ENCODE results near the gene RASA4. TPM values are rescaled to one million over a fixed set of nuclear protein-coding genes. Genes with fewer than 3 reads are reported as not detected.
A peak's percentile ranks its signal among the peaks of the same experiment; 100 is the strongest.
"Not testable (repeated sequence)": the region's sequence is repeated elsewhere in the genome, so short reads cannot be mapped to it uniquely, and the experiment has no call there.

Gene RASA4
- total RNA-seq, 1 donor from 2014 or later: 23.5 TPM

DNA sequence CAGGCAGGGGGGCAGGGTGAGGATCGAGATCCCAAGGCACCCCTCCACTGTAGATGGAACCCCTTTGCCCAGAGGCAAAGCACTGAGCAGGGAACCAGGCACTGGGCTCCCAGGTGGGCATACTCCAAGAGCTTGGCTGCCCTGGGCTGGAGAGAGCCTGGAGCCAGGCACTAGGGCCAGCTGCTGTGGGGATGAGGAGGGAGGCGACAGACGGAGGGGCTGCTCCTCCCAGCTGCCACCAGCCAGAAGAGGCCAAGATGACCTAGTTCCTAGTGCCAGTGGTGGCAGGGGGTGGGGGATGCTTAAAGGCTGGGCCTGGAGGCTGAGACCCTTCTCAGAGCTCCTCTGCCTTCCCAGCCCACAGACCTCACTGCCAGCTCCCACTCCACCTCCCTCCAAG is 1.7 kb downstream of the RASA4 start:
- DNase-seq (ENCODE audit: extremely low spot score, unreplicated experiment); H3K27me3 Mint-ChIP-seq; H3K36me3 Mint-ChIP-seq: not testable (repeated sequence)

GRCh38 chr7:102614346-102614697 is 2.2 kb downstream of the RASA4 start:
- not testable (repeated sequence) for DNase-seq (ENCODE audit: extremely low spot score, unreplicated experiment); H3K4me3 Mint-ChIP-seq; H3K27me3 Mint-ChIP-seq; H3K4me1 Mint-ChIP-seq (ENCODE audit: unreplicated experiment); H3K27ac Mint-ChIP-seq; H3K9me3 Mint-ChIP-seq; H3K36me3 Mint-ChIP-seq

More for the DNA sequence above, 1.7 kb downstream of the RASA4 start:
- not testable (repeated sequence) for H3K9me3 Mint-ChIP-seq; H3K4me3 Mint-ChIP-seq; H3K27ac Mint-ChIP-seq; H3K4me1 Mint-ChIP-seq (ENCODE audit: unreplicated experiment)

DNA sequence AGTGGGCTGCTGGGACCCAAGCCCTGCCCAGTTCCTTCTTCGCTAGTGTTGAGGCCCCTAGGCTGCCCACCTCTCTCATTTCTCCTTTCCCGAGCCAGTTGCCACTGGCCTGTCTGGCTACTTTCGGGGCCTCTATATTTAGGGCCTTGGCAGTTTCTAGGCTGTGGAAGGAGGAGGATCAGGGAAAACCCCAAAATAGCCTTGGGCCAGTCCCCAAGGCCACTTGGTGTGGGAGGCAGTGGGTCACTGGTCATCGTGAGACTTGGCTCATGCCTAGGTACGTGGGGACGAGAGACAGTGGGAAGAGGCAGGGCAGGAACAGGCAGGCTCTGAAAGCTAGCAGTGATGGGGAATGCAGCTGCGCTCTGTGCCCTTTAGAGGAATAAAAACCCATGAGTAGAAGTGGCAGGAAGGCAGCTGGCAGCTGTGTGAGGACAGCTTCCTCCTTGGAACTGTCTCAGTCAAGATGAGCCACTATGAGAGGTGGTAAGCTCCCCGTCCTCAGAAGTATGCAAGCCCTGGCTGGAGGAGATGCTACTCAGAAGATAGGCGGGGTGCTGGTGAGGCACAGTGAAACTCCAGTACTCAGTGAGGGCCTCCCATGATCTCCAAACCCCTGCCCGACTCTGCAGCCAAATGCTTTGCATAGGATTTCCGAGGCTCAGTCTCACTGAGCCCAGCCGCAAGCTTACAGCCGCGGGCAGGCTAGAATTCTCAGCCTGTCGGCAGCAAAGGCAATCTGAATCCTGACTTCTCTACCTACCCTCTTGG is 2.8 kb downstream of the RASA4 start:
- H3K4me1 Mint-ChIP-seq (ENCODE audit: unreplicated experiment); H3K27ac Mint-ChIP-seq; H3K27me3 Mint-ChIP-seq; H3K9me3 Mint-ChIP-seq; H3K4me3 Mint-ChIP-seq; H3K36me3 Mint-ChIP-seq; DNase-seq (ENCODE audit: extremely low spot score, unreplicated experiment): not testable (repeated sequence)

DNA sequence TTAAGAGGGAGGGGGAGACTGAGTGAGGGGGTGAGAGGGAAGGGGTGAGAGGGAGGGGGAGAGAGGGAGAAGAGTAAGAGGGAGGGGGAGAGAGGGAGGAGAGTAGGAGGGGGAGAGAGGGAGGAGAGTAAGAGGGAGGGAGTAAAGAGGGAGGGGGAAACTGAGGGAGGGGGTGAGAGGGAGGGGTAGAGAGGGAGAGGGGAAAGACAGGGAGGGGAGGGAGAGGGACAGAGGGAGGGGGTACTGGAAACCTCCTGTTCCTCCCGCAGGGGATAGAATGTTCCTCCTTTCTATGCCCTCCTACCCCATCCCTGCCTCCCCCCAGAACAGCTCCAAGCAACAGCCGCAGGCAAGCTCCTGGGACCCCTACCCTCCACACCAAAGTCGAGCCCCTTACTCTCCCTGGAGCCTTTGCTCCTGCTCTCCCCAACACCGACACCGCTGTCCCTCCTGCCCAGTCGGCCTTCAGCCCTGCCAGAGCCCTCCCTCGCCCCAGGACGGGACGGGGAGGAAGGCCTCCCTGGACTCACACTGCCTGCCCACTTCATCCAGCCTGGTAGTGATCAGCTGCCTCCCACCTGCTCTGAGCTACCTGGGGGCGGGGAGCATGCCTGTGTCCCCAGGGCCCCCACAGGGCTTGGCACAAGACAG is 4.8 kb downstream of the RASA4 start:
- H3K4me1 Mint-ChIP-seq (ENCODE audit: unreplicated experiment); H3K27me3 Mint-ChIP-seq; H3K36me3 Mint-ChIP-seq; H3K4me3 Mint-ChIP-seq; H3K27ac Mint-ChIP-seq; H3K9me3 Mint-ChIP-seq: not testable (repeated sequence)
- DNase-seq (ENCODE audit: extremely low spot score, unreplicated experiment): peak; percentile 68

DNA sequence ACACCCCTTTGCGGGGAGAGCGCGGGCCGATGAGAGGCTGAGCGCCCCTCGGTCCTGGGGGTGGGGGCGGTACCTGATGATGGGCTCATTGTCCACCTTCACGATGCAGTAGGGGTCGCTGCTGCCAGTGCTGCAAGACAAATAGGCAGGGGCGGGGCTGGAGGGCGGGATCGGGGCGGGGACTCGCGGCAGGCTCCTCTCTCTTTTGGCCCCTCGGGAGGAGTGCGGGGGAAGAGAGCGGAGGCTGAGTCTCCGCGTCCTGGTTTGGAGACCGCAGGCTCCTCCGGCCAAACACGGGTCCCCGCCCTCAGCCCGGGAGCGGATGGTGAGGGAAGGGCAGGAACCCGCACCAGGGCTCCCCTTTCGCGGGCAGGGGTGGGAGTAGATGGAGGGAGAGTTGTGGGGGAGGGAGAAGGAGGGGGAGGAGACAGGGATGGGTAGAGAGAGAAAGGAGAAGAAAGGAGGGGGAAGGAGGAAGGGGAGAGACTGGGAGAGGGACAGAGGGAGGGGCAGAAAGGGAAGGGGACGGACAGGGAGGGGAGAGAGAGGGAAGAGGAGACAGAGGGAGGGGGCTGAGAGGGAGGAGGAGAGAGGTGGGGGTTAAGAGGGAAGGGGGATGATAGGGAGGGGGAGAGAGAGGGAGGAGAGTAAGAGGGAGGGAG is 5.4 kb downstream of the RASA4 start:
- not testable (repeated sequence) for H3K27me3 Mint-ChIP-seq; H3K9me3 Mint-ChIP-seq; H3K4me3 Mint-ChIP-seq; H3K4me1 Mint-ChIP-seq (ENCODE audit: unreplicated experiment); DNase-seq (ENCODE audit: extremely low spot score, unreplicated experiment); H3K27ac Mint-ChIP-seq; H3K36me3 Mint-ChIP-seq

DNA sequence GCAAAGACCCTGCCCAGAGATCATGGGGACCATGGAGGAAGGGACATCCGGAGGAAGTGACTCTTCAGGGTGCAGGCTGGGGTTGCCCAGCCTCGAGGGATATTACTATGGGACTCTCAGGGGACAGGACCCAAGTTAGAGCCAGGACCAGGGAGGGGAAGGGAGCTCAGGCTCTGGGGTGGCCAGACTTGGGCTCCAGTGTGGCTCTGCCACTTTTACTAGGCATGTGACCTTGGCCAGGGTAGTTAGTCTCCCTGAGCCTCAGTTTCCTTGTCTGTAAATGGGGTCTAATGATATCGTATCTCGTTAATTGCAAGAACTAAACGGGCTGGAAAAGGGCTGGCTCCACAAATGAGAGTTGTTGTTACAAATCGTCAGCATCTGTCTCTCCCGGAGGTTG is 6.1 kb downstream of the RASA4 start:
- not testable (repeated sequence) for H3K4me1 Mint-ChIP-seq (ENCODE audit: unreplicated experiment); DNase-seq (ENCODE audit: extremely low spot score, unreplicated experiment); H3K36me3 Mint-ChIP-seq; H3K9me3 Mint-ChIP-seq; H3K4me3 Mint-ChIP-seq; H3K27me3 Mint-ChIP-seq; H3K27ac Mint-ChIP-seq

DNA sequence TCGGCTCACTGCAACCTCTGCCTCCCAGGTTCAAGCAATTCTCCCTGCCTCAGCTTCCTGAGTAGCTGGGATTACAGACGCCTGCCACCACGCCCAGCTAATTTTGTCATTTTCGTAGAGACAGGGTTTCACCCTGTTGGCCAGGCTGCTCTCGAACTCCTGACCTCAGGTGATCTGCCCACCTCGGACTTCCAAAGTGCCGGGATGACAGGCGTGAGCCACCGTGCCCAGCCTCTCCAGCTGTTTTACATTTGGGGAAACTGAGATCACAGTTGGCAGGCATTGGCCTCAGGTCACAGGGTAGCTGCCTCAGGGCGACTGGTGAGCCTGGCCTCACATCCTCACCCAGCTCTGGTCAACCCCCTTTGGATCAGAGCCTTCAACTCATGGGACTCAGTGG is 6.8 kb downstream of the RASA4 start:
- not testable (repeated sequence) for H3K27ac Mint-ChIP-seq; H3K9me3 Mint-ChIP-seq; H3K27me3 Mint-ChIP-seq; H3K4me3 Mint-ChIP-seq; H3K4me1 Mint-ChIP-seq (ENCODE audit: unreplicated experiment); DNase-seq (ENCODE audit: extremely low spot score, unreplicated experiment); H3K36me3 Mint-ChIP-seq

DNA sequence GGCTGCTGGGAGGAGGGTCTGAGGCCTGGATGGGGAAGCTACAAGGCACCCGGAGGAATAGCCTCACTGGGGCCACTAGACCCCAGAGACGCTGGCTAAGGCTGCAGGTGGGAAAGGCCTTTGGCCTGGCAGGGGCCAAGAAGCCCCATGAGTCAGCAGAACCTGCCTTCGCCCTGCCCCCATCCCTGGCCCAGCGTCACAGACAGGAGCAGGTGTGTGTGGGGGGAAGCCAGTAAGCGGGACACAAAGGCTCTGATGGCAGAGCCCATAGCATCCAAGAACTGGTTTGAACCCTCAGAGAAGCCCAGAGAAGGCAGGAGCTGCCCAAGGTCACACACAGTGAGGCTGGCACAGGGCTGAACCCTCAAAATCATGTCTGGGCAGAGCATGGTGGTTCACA is 9.7 kb downstream of the RASA4 start:
- not testable (repeated sequence) for H3K4me1 Mint-ChIP-seq (ENCODE audit: unreplicated experiment); H3K4me3 Mint-ChIP-seq; H3K9me3 Mint-ChIP-seq; H3K36me3 Mint-ChIP-seq; H3K27me3 Mint-ChIP-seq; H3K27ac Mint-ChIP-seq; DNase-seq (ENCODE audit: extremely low spot score, unreplicated experiment)

DNA sequence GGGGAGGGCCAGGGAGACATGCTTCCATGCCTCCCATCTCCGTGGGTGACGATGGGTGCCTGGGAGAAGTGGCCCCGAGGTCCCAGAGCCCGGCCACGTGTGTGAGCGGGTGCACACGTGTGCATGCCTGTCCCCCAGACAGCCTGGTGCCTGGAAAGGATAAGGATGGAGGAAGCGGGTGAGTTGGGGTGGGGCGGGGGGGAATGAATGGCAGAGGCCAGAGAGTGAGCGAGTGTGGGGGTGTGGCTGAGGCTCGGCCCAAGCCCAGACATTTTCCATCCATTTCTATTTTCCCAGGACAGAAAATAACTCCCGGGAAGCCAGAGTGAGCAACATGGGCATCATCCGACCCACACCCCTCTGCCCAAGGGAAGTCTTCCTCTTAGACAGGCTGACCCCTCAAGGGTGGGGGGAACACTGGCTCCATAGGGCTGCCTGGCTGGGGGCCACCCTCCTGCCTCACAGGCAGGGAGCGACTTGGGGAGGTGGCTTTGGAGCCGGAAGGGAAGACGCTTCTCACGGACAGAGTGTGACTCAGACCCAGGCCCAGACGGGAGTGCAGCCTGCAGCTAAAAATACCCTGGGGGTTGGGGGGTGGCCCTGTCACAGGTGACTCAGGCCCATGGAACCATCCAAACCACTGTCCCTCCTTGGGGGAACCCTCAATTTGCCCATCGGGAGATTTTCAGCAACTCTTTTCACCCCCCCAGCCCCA is 12.0 kb downstream of the RASA4 start:
- H3K27me3 Mint-ChIP-seq; H3K4me1 Mint-ChIP-seq (ENCODE audit: unreplicated experiment); H3K36me3 Mint-ChIP-seq; H3K4me3 Mint-ChIP-seq; H3K9me3 Mint-ChIP-seq; H3K27ac Mint-ChIP-seq; DNase-seq (ENCODE audit: extremely low spot score, unreplicated experiment): not testable (repeated sequence)

GRCh38 chr7:102602317-102602716 is 14.2 kb downstream of the RASA4 start:
- H3K9me3 Mint-ChIP-seq; DNase-seq (ENCODE audit: extremely low spot score, unreplicated experiment); H3K27ac Mint-ChIP-seq; H3K36me3 Mint-ChIP-seq; H3K27me3 Mint-ChIP-seq; H3K4me1 Mint-ChIP-seq (ENCODE audit: unreplicated experiment); H3K4me3 Mint-ChIP-seq: not testable (repeated sequence)

- H3K27ac Mint-ChIP-seq; H3K4me1 Mint-ChIP-seq (ENCODE audit: unreplicated experiment); DNase-seq (ENCODE audit: extremely low spot score, unreplicated experiment); H3K9me3 Mint-ChIP-seq; H3K27me3 Mint-ChIP-seq; H3K4me3 Mint-ChIP-seq; H3K36me3 Mint-ChIP-seq: not testable (repeated sequence)
Measured at GRCh38 chr7:102599699-102600098, 16.9 kb downstream of the RASA4 start.

DNA sequence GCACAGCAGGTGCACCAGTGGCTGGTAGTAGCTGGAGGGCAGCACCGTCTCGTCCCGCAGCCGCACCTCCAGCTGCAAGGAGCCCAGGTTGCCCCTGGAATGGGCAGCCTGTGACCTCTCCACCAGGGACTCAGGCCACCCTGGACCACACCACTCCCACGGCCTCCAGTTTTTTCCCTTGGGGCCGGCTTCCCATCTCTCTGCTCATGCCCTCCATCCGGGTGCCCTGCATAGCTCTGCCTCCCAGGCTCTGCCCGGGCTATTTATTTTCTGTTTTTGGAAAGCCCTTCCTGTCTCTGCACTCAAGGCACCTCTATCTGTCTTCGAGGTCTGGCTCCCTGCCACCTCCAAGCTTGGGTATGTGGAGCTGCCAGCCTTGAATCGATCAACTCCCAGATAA is 20.5 kb downstream of the RASA4 start:
- H3K27ac Mint-ChIP-seq; H3K4me3 Mint-ChIP-seq; H3K4me1 Mint-ChIP-seq (ENCODE audit: unreplicated experiment); H3K27me3 Mint-ChIP-seq; H3K36me3 Mint-ChIP-seq; H3K9me3 Mint-ChIP-seq; DNase-seq (ENCODE audit: extremely low spot score, unreplicated experiment): not testable (repeated sequence)

GRCh38 chr7:102593637-102594334 is 22.8 kb downstream of the RASA4 start:
- H3K36me3 Mint-ChIP-seq; H3K27ac Mint-ChIP-seq; H3K27me3 Mint-ChIP-seq; H3K4me1 Mint-ChIP-seq (ENCODE audit: unreplicated experiment); DNase-seq (ENCODE audit: extremely low spot score, unreplicated experiment); H3K9me3 Mint-ChIP-seq; H3K4me3 Mint-ChIP-seq: not testable (repeated sequence)
